ENCODE measurements around the gene FKBP5. TPM values are rescaled to one million over a fixed set of nuclear protein-coding genes. Genes with fewer than 3 reads are reported as not detected.
"Not testable (repeated sequence)": the region's sequence is repeated elsewhere in the genome, so short reads cannot be mapped to it uniquely, and the experiment has no call there.

The FKBP5 gene
- total RNA-seq, 1 donor from 2014 or later: 17.1 TPM

- DNase-seq: no peak
- TF ChIP-seq CTCF (IDR thresholded peaks at IDR 0.05): no peak
- intact Hi-C loops (cut with micrococcal nuclease): loop anchor here (5.0 kb wide), 1 partner anchor 136 kb away; the partner anchor contains the start of gene ARMC12
- Mint-ChIP-seq H3K36me3 (ENCODE audit: low read depth) (peaks cover 8% of the 10 kb centered on the region), H3K4me1 (peaks cover 40% of the 10 kb centered on the region), H3K4me3 (no peak overlapping the region), H3K27me3 (no peaks in the 10 kb centered on the region), H3K27ac (peak overlapping the region; percentile 37), H3K9me3 (no peaks in the 10 kb centered on the region)
- CTCF ChIA-PET: interaction anchor here (1.0 to 3.1 kb wide), 2 partner anchors 86 to 135 kb away, joined by 4 to 16 read pairs; partner anchors contain the start of gene ARMC12
- no peak for ATAC-seq (ENCODE audit: low read depth)
- POLR2A ChIA-PET: interaction anchor here (1.0 kb wide), 1 partner anchor 131 kb away, joined by 4 read pairs; no protein-coding TSS in a partner anchor
Observed at GRCh38 chr6:35601331-35602132, 87.2 kb downstream of the FKBP5 start.

GRCh38 chr6:35600659-35601125, 88.0 kb downstream of the FKBP5 start:
- ATAC-seq (ENCODE audit: low read depth) (no peak), DNase-seq (no peak)
- CTCF ChIA-PET: interaction anchor here (0.7 to 3.1 kb wide), 2 partner anchors 8 to 136 kb away, joined by 3 to 16 read pairs; partner anchors contain the start of gene ARMC12
- TF ChIP-seq CTCF (IDR thresholded peaks at IDR 0.05): no peak
- Mint-ChIP-seq H3K27me3 (no peaks in the 10 kb centered on the region), H3K4me1 (peaks cover 35% of the 10 kb centered on the region), H3K4me3 (no peak overlapping the region), H3K36me3 (ENCODE audit: low read depth) (peaks cover 13% of the 10 kb centered on the region), H3K9me3 (no peaks in the 10 kb centered on the region), H3K27ac (no peak overlapping the region)
- intact Hi-C loops (cut with micrococcal nuclease): loop anchor here (5.0 kb wide), 1 partner anchor 137 kb away; the partner anchor contains the start of gene ARMC12
- POLR2A ChIA-PET: interaction anchor here (0.6 to 1.0 kb wide), 2 partner anchors 119 to 131 kb away, joined by 4 to 6 read pairs; no protein-coding TSS in a partner anchor

DNA sequence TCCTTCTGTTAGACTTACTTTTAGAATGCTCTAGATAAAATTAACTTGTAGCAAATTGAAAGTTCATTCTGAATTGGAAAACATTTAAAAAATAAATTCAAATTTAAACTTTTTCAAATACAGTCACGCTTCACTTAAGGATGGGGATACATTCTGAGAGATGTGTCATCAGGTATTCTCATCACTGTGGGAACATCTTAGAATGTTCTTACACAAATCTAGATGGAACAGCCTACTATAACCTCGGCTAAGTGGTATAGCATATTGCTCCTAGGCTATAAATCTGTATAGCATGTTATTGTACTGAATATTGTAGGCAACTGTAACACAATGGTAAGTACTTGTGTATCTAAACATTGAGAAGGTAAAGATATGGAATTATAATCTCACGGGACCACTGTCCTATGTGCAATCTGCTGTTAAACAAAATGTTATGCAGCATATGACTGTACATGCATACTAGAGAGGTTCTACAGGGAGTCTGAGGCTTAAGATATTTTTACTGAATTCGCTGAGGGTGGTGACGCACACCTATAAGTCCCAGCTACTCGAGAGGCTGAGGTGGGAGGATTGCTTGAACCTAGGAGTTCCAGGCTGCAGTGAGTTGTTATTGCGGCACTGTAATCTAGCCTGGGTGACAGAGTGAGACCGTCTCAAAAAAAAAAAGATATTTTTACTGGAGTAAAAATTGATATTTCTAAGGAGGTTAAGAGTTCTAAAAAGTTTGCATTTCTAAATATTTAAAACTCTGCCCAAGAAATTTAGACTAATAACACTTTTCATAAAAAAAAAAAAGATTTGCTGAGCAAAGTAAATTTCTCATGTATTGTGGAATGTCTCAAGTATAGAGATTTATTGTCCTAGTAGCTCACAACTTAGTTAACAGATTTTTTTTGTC, 88.7 kb downstream of the FKBP5 start:
- Mint-ChIP-seq H3K36me3 (ENCODE audit: low read depth) (peaks cover 13% of the 10 kb centered on the region), H3K27ac (no peak overlapping the region), H3K9me3 (no peaks in the 10 kb centered on the region), H3K27me3 (no peaks in the 10 kb centered on the region), H3K4me1 (peaks cover 33% of the 10 kb centered on the region), H3K4me3 (no peak overlapping the region)
- ChIA-PET POLR2A (interaction anchor here (0.6 to 1.0 kb wide), 2 partner anchors 120 to 132 kb away, joined by 4 to 6 read pairs; no protein-coding TSS in a partner anchor), CTCF (interaction anchor here (0.7 to 3.1 kb wide), 2 partner anchors 8 to 137 kb away, joined by 3 to 16 read pairs; partner anchors contain the start of gene ARMC12)
- DNase-seq: no peak
- intact Hi-C loops (cut with micrococcal nuclease): loop anchor here (5.0 kb wide), 1 partner anchor 137 kb away; the partner anchor contains the start of gene ARMC12
- TF ChIP-seq CTCF (IDR thresholded peaks at IDR 0.05): no peak
- ATAC-seq (ENCODE audit: low read depth): no peak

GRCh38 chr6:35598621-35599020, 90.1 kb downstream of the FKBP5 start:
- intact Hi-C loops (cut with micrococcal nuclease); H3K27ac Mint-ChIP-seq; H3K27me3 Mint-ChIP-seq; H3K9me3 Mint-ChIP-seq; CTCF ChIA-PET; POLR2A ChIA-PET; H3K4me3 Mint-ChIP-seq; ATAC-seq (ENCODE audit: low read depth); DNase-seq: not testable (repeated sequence)
- H3K36me3 Mint-ChIP-seq (ENCODE audit: low read depth): peaks cover 19% of the 10 kb centered on the region
- peaks cover 33% of the 10 kb centered on the region for H3K4me1 Mint-ChIP-seq

All from activated B cell treated with CpG ODN at 0.5 μM for 24 hours (primary cell).